ENCODE results near the gene CBX8.

CBX8 gene

DNA sequence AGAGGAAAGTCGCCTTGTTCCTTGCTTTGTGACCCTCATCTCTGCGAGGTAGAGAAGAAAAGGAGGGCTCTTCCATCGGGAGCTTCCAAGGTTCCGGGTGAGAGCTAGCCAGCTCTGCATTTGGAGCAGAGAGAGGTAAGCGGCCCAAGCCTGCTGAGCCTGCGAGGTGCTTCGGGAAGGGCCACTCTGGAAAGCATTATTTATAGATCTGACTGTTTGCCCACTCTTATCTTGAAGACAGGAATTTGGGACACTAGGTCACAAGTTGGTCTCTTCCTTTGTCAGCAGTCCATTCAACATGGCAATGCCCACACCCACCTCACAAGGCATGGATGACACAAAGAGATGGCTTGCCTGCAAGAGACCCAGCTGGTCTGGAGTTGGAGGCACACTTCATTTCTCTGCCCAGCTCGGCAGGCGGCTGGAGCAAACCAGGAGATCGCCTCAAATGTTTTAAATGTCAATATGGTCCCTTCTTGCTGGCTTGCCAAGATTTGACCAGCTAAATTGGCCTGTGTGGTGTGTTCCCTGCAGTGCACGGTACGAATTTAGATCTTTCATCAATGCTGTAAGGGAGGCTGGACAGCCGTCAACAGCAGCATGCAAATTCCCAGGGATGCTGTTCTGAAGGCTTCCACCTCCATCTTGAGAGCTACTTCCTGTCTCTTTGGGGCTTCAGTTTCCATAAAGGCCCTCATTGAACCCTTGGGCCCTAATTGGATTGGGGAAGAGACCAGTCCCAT lies 22.8 kb upstream of the CBX8 start:
- DNase-seq: no peak

DNA sequence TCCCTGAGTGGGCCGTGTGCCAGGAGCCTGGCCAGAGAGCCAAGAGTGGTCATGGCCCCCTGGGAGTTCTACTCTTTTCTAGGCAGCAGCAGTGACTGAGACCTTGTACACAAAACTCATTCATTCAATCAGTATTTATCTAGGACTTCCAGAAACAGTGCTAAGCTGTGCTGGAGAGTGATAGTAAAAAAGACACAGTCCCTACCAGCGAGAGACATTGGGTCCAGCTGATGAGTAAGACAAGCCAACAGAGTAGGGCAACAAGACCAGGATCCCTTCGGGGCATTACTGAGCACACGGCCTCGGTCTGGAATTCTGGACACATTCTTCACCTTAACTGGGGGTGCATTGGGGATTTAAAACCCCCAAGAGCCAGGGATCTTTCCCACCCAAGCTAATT lies 22.2 kb upstream of the CBX8 start:
- no peak for DNase-seq

DNA sequence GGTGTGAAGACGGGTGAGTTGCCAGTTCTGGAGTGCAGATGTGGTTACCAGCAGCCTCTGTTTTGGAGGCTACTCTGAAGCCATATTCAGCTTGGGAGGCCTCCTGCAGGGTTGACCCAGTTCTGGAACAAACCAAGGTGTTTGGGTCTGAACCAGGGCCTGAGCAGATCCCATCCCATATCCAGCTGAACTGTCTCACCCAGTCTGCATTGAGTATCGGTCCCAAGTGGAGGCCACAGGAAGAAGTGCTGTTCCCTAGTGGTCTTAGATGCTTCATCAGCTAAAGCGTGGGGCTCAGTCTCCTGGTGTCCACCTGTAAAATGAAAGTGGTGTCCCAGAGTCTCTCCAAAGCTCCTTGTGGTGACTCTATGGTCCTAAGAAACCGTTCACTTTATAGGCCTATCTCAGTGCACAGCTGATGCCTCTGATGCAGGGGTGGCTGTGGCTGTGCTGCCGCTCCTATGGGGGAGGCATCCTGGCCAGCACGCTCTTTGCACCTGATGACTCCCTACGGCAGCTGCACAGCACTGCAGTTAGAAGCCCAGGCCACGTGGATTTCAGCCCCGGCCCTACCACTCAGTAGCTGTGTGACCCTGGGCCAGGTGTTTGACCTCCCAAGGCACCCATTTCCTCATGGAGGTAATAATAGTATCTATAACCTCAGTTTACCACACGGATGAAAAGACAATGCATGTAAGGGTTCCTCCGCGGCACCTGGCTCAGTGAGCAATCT lies 21.3 kb upstream of the CBX8 start:
- no peak for DNase-seq

- no peak for DNase-seq
Measured at GRCh38 chr17:79815836-79816461, 19.1 kb upstream of the CBX8 start.

DNA sequence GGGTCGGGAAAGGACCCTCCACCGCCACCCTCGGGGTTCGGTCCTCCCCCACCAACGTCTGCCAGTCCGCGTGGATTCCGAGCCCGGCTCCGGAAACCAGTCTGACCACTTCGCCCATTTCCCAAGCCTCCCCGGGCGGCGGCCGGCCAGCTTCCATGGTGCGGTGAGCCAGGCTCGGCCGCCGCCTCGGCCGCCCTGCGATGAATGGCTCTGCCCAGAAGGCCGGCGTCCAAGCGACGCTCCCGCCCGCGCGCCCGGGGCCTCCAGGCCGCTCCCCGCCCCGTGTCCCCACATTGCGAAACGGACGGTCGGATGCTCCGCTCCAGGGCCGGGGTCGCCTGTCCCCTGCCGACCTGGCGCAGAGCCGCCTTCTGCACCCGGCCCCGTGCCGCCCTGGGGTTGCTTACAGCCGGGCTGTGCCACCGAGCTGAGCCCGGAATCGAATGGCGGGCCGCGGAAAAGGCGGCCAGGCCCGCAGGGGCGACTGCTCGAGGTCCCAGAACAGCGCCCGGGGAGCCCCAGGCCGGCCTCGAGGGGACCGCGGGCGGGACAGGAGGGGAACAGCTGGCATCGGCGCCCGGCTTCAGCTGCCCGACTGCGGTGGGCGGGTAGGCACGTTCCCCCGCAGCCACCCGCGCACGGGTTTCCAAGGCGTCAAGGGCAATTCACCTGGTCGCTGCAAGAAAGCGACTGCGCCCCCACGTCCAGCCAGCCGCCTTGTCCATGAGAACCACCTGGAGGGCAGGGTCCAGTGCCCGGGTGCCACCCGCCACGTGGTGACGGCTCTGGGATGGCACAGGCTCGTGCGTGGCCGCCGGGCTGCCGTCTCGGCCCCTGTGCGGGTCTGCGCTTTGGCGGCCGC lies 18.3 kb upstream of the CBX8 start:
- no peak for DNase-seq

DNA sequence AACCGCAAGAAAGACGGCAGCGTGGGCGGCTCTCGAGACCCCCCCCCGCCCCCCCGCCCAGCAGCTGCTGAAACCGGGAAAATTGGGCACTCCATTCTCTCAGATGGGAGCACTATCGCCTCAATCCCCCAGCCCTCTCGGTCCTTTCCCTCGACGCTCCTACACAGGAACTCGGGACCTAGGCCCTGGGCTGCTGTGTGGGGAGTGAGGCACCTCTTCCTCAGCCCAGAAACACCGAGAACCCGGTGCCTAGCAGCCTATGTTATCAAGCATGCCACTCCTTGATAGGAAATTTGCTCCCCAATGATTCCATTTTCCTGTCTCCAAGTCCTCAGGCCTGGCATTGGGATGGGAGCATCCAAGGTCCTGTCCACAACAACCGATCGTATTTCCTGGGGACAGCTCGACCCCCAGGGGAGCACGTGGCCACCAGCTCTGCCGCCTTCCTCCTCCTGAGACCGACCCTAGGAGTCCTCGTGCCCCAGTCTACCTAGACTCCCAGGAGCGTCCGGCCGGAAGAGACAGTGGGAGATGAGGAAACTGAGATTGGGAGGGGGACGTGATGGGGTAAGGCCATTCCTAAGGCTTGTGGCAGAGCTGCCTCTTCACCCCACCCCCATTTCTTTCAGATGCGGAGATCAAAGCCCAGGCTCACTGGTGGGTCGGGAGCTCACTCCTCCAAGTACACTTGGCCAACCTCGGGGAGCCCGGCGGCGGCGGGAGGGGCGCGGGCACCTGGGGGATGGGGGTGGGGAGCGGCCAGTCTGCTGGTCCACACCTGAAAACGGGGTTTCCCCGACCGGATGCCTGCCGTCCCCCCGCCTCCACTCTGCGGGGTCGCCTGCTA lies 17.5 kb upstream of the CBX8 start:
- DNase-seq: no peak

- no peak for DNase-seq
Measured at GRCh38 chr17:79813297-79814126, 16.6 kb upstream of the CBX8 start.

DNA sequence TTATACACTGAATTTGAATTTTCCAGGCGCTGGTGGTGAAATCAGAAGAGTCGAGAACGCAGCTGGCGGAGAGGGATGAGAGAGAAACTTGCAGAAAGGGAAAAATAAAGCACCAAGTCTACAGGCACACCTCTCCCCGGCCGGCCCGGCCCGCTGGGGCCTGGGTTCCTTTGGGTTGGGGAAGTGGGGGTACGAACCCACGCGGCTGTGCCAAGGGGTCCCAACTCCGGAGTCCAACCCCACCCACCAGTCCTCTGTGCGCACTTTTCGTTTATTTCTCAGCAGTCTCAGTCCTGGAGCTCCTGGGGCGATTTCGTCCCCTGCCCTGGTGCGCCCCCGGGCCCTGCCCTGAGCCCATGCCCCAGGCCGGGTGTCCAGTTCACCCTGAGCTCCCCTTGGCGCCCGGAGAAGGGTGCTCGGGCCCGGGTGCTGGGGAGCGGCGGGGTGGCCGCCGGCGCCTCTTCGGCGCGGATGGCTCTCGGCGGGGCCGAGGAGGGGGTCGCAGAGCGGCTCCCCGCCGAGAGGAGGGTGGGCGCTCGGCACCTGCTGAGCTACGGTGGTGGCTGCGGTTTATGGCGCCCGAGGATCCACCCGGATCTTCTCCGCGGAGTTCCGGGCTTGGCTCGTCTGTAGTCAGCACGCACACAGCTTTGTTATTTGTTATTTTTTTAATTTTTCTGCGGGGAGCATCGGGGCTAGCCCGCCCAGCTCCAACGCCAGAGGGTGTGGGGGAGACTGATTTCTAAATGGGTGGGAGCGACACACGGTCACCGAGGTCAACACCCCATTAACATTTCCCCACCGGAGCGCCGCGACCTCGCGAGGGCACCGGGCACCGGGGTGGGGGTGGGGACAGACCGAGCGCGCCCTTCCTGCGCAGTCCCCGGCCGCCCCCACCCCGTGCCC lies 15.7 kb upstream of the CBX8 start:
- DNase-seq: no peak

GRCh38 chr17:79811868-79812352 lies 15.0 kb upstream of the CBX8 start:
- no peak for DNase-seq

DNA sequence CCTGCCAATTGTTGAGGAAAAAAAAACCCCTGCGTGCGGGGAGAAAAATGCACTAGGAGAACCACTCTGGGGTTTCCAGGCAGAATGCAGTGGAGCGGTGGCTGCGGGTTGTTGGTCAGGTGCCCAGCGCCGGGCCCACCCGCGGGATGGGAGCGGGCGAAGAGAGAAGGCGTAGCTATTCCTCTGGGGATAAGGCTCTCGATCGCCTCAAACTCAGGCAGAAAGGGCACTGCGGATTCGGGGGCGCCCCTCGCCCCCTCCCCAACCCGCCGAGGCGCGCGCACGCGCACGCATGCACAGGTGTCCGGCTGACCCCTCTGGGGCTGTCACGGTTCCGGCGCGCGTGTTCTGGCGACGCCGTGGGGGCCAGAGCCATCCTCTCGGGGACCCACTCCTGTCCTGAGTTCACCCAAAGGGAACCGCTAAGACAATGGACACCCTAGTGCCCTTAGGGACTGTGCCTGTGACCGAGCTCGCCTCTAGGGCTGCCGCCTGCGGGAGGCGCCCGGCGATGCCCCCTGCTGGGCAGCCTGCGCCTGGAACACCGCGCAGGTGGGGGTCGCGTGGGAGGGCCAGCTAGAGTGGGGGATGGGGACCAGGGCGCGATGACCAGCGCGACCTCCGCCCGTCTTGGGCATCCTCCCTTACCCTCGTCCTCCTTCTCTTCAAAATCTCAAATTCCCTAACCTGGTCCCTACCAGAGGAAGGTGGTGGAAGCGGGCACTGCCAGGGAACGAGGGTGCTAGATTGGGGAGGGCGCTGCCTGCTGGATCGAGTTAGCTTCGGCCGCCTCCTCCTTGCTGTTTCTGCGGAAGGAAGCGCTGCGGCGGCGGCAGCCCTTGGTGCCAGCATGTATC lies 14.4 kb upstream of the CBX8 start:
- DNase-seq: no peak

GRCh38 chr17:79810130-79811010 lies 13.5 kb upstream of the CBX8 start:
- DNase-seq: peak; percentile 80

DNA sequence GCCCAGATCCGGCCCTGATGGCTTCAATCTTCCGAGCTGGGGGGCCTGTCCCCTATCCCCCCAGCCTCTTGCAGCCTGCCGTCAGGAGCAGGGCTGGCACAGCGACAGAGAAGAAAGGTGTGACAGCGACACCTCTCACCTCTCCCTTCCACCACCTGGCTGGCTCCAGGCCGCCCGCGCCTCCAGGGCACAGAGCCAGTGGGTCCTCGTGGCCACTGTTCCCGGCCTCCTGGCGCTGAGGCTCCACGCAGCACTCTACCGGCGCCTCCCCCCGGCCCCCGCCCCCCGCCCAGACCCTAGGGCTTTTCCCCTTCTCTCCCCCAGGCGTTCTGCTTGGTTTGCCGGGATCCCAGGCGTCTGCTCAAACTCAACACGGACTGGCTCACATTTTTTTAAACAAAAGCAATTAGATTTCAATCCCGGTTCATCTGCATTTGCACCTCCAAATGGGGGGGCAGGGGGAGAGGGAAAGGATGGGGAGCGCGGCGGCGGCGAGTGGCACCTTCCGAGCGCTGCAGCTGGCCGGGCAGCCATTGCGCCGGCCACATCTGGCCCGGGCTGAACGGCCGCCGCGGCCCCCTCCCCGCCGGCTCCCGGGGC lies 12.8 kb upstream of the CBX8 start:
- no peak for DNase-seq

DNA sequence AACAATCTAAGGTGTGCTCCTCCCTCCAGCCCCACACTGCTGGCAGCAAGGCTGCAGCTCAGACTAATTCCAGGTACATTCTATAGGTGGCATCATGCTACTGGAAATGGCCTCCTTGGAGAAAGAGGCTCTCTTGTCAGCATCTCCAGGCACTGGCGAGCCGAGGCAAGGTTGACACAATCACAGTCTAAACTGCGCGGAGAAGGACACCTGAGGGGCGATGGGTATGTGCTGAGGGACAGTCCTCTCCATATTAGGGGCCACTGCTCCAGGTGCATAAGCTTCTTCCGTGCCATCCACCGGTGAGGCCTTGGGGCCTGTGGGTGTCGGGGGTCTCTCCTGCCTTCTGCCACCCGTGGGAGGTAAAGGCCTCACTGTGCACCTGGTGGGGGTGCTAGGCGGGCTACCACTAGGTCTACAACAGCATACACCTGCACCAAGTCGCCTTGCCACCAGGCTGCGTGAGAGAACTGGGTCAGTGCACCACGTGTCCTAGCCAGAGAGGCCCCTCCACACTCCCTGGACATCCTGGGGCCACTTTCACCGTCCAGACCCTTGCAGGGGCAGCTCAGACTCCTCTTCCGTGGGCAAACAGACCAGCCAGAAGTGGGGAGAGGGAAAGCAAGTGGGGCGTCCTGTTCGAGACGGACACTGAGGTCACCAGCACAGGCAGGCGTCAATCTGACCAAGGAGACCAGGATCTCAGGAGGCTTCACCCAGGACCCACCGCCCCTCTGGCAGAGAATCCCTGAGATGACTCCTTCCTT lies 12.1 kb upstream of the CBX8 start:
- no peak for DNase-seq

DNA sequence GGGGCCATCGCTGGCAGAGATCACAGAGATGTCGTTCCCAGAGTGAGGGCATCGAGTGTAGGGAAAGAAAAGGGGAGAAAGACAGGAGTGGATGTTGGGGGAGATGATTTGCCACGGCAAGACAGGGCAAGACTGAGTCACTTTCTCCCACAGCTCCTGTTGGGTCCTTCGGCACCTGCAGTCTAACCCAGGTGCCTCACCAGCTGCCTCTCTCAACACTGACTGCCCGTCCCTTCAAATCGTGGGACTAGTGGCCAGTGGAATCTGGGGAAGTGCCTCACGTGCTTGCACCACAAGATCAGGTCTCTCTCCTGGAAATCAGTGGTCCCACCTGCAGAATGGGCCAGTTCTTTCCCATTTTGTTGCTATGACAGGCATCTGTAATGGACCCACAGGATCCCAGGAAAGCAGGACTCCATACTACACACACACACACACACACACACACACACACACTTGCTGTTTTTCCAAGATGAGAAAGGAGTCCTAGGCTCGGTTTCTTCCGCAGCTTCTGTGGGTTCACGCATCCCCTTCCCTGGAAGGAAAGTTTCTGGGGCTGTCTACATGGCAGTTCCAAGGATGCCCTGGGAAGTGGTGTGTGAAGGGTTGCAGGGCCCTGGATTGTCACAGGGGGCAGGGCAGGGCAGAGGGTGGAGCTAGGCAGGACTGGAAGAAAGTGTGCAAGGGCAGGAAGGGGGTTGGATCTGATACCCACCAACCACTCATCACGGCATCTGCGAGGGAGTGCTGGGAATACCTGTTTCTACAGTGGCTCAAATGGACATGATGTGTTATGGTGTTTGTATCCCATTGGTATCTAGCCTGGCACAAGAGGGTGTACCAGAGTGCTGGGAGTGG lies 10.2 kb upstream of the CBX8 start:
- DNase-seq: no peak

- no peak for DNase-seq
Measured at GRCh38 chr17:79806446-79806760, 9.5 kb upstream of the CBX8 start.

All from fibroblast of skin of back (primary cell).